HCT116 (cell line): ENCODE results near the gene AFDN. TPM values are rescaled to one million over a fixed set of nuclear protein-coding genes. Genes with fewer than 3 reads are reported as not detected.

ENCODE experiments used
- ATAC-seq: fragments of 200-7000 bp; cut with Tn5 transposase; 2 replicates; pipeline ENCODE4 v1.9.1; 2020; ENCODE audit warnings: mild to moderate bottlenecking, moderate library complexity
- BruUV-seq: library from RNA; stranded (reverse); fragments of 400-500 nt; replicated peaks from 2 replicates; lab custom pipeline; 2021; lab: Mats Ljungman, UMichigan
- CTCF ChIA-PET: fragments of 300-600 bp; sonication (Branson Sonifier 250); formaldehyde crosslinking; loops from one replicate; lab custom pipeline; 2021; ENCODE audit warnings: antibody characterized with exemption; lab: Charles Lee
- POLR2A ChIA-PET: fragments of 300-600, 350-600 bp; sonication (Branson Sonifier 250); formaldehyde crosslinking; loops from one replicate; lab custom pipeline; 2021; ENCODE audit warnings: antibody characterized with exemption; lab: Charles Lee
- RAD21 ChIA-PET, 2 experiments: fragments of 300-600 bp; sonication (Branson Sonifier 250); formaldehyde crosslinking; loops; one replicate each; lab custom pipeline; 2023; ENCODE audit warnings: low total read pairs in 2 of 2; ENCODE audit not compliant: uncharacterized antibody in 2 of 2, unreplicated experiment in 2 of 2, low non-redundant PET in 1 of 2; lab: Charles Lee
- DNase-seq: peaks from one replicate; pipeline ENCODE4 v3.0.0-alpha.2; 2010; ENCODE audit warnings: low read depth, low spot score
- H2AFZ ChIP-seq: fragments of 200-600 bp; shearing (Covaris generic), sonication (generic); 2 replicates; pipeline ENCODE4 v1.6.1; 2017; ENCODE audit warnings: low read depth, mixed run types, mixed read lengths, antibody characterized with exemption, low read length; ENCODE audit not compliant: poor library complexity, severe bottlenecking
- H3K27ac ChIP-seq: 2 replicates; pipeline ENCODE4 v1.5.1; 2012; ENCODE audit warnings: low read depth, low read length
- H3K27me3 ChIP-seq: fragments of 200-600 bp; sonication (generic); 2 replicates; pipeline ENCODE4 v1.6.1; 2016; ENCODE audit warnings: mixed run types, low read length, mixed read lengths; ENCODE audit not compliant: insufficient read depth
- H3K36me3 ChIP-seq, 2 experiments: fragments of 200-500 bp in 1 of 2; fragments of 200-600 bp in 1 of 2; sonication (Bioruptor generic) in 1 of 2; sonication (generic) in 1 of 2; 2 replicates each; pipeline versions ENCODE4 v1.5.1 to v1.6.1; 2014 to 2016; ENCODE audit warnings: low read length in 2 of 2, inconsistent platforms in 1 of 2, mixed read lengths in 1 of 2, mixed run types in 1 of 2; ENCODE audit not compliant: insufficient read depth in 2 of 2, control insufficient read depth in 1 of 2
- H3K4me1 ChIP-seq, 2 experiments: fragments of 200-600 bp in 1 of 2; sonication (generic) in 1 of 2; 2 replicates each; pipeline versions ENCODE4 v1.5.1 to v1.6.1; 2012 to 2017; ENCODE audit warnings: low read length in 2 of 2, inconsistent platforms in 1 of 2, mild to moderate bottlenecking in 1 of 2, mixed read lengths in 1 of 2, mixed run types in 1 of 2, moderate library complexity in 1 of 2; ENCODE audit not compliant: insufficient read depth in 2 of 2, control insufficient read depth in 1 of 2
- H3K4me2 ChIP-seq: fragments of 200-600 bp; sonication (generic); 2 replicates; pipeline ENCODE4 v1.6.1; 2017; ENCODE audit warnings: mixed run types, low read length, mixed read lengths
- H3K4me3 ChIP-seq, 2 experiments: fragments of 200-600 bp in 1 of 2; sonication (generic) in 1 of 2; replicated peaks in 1 of 2; 2 replicates each; pipeline ENCODE4 v1.5.1; 2011 to 2016; ENCODE audit warnings: low read length in 2 of 2, control low read depth in 1 of 2, low read depth in 1 of 2, mild to moderate bottlenecking in 1 of 2, mixed read lengths in 1 of 2, mixed run types in 1 of 2
- H3K79me2 ChIP-seq: fragments of 200-600 bp; sonication (generic); 2 replicates; pipeline ENCODE4 v1.6.1; 2017; ENCODE audit warnings: mild to moderate bottlenecking, mixed run types, low read length, moderate library complexity, mixed read lengths; ENCODE audit not compliant: insufficient read depth
- H3K9ac ChIP-seq: fragments of 200-600 bp; sonication (generic); 2 replicates; pipeline ENCODE4 v1.6.1; 2016; ENCODE audit warnings: low read length, mixed read lengths
- H3K9me2 ChIP-seq: fragments of 200-600 bp; sonication (generic), shearing (Covaris generic); 2 replicates; pipeline ENCODE4 v1.6.1; 2017; ENCODE audit warnings: mixed run types, mild to moderate bottlenecking, moderate library complexity; ENCODE audit not compliant: insufficient read depth
- H3K9me3 ChIP-seq, 2 experiments: fragments of 200-500 bp in 1 of 2; fragments of 200-600 bp in 1 of 2; sonication (Bioruptor generic) in 1 of 2; sonication (generic) in 1 of 2; 2 replicates each; pipeline ENCODE4 v1.6.1; 2014 to 2017; ENCODE audit warnings: low read length in 2 of 2, mixed read lengths in 2 of 2, inconsistent platforms in 1 of 2, low read depth in 1 of 2, mild to moderate bottlenecking in 1 of 2, mixed run types in 1 of 2, moderate library complexity in 1 of 2; ENCODE audit not compliant: control insufficient read depth in 1 of 2, insufficient read depth in 1 of 2
- H4K20me1 ChIP-seq: fragments of 200-600 bp; sonication (generic), shearing (Covaris generic); 2 replicates; pipeline ENCODE4 v1.6.1; 2017; ENCODE audit warnings: mixed run types, mild to moderate bottlenecking, moderate library complexity; ENCODE audit not compliant: insufficient read depth
- CTCF ChIP-seq, 3 experiments: fragments of 200-600 bp in 1 of 3; sonication (generic) in 1 of 3; IDR thresholded peaks in 2 of 3; conservative IDR thresholded peaks in 1 of 3; 2 replicates each; pipeline ENCODE4 v1.5.1; 2012 to 2017; ENCODE audit warnings: low read depth in 2 of 3, low read length in 2 of 3, antibody characterized with exemption in 1 of 3, borderline replicate concordance in 1 of 3, control low read depth in 1 of 3, mild to moderate bottlenecking in 1 of 3, mixed read lengths in 1 of 3, mixed run types in 1 of 3, moderate library complexity in 1 of 3; ENCODE audit not compliant: insufficient read depth in 1 of 3
- ELF1 ChIP-seq: IDR thresholded peaks from 2 replicates; pipeline ENCODE4 v1.6.1; 2012; ENCODE audit warnings: low read depth, borderline replicate concordance
- REST ChIP-seq: IDR thresholded peaks from 2 replicates; pipeline ENCODE4 v1.6.1; 2012; ENCODE audit warnings: low read depth
- TCF7L2 ChIP-seq: IDR thresholded peaks from 2 replicates; pipeline ENCODE4 v1.7.0; 2011; ENCODE audit warnings: borderline replicate concordance, inconsistent platforms; ENCODE audit not compliant: insufficient read depth, insufficient read length; ENCODE audit errors: extremely low read depth
- intact Hi-C: fragments of 100-400 bp; cut with micrococcal nuclease; formaldehyde crosslinking; loops from 2 replicates; pipeline ENCODE4 v1.10.0; 2022
- total RNA-seq: library from RNA; stranded (reverse); gene quantifications from one replicate; pipeline ENCODE4 v1.2.1, GENCODE V29; 2021; ENCODE audit not compliant: unreplicated experiment

The AFDN gene
- total RNA-seq, 1 experiment from 2014 or later = 59.4 TPM

- Histone ChIP-seq H3K79me2 (peaks cover 9% of the 10 kb centered on the region; the same call in 1 of the 2 replicates), H3K4me2 (no peak overlapping the region)
- no peak for DNase-seq
- TF ChIP-seq TCF7L2 (no peak), ELF1 (no peak), REST (no peak), CTCF (IDR thresholded peaks at IDR 0.05 in 2 of 3, conservative IDR thresholded peaks at IDR 0.05 in 1 of 3; ENCODE audit: borderline replicate concordance in 1 of 3, insufficient read depth in 1 of 3, low read depth in 2 of 3, low read length in 2 of 3) (no peak)
- TF ChIP-seq, all 23 proteins: peak for 0
- Histone ChIP-seq H3K4me1 (peaks cover 0 to 14% of the 10 kb centered on the region in 2 experiments; a peak in 3 of 4 replicates), H3K27me3 (no peaks in the 10 kb centered on the region), H3K9me2 (no peaks in the 10 kb centered on the region), H3K36me3 (peaks cover 22% of the 10 kb centered on the region in 2 experiments), H4K20me1 (no peaks in the 10 kb centered on the region), H3K27ac (no peak overlapping the region), H3K9ac (no peak overlapping the region), H2AFZ (no peak overlapping the region), H3K4me3 (no peak overlapping the region), H3K9me3 (no peaks in the 10 kb centered on the region)
- intact Hi-C loops = no loop called here
- RAD21 ChIA-PET = no interaction called here
- no TSS peak for BruUV-seq
- POLR2A ChIA-PET = no interaction called here
- CTCF ChIA-PET = no interaction called here
- no peak for ATAC-seq
These were observed 125.8 kb downstream of the AFDN start for GRCh38 chr6:167952512-167952859.
